Mesenchymal stem cell (in vitro differentiated cells and primary cell): ENCODE data around the gene DUSP8.
A peak's percentile ranks its signal among the peaks of the same experiment; 100 is the strongest.

ENCODE experiments used
- DNase-seq: peaks from one replicate; pipeline ENCODE4 v3.0.0-alpha.2; 2013
- H2AFZ ChIP-seq: one replicate; pipeline ENCODE4 v1.6.1; 2013; ENCODE audit warnings: low read depth, mild to moderate bottlenecking, control low read depth, inconsistent platforms, low read length, moderate library complexity
- H2AK5ac ChIP-seq: 2 replicates; pipeline ENCODE4 v1.6.1; 2013; ENCODE audit warnings: low read length, moderate library complexity, mild to moderate bottlenecking, inconsistent platforms; ENCODE audit not compliant: severe bottlenecking
- H2BK120ac ChIP-seq: one replicate; pipeline ENCODE4 v1.6.1; 2013; ENCODE audit warnings: low read depth, mild to moderate bottlenecking, inconsistent platforms, low read length, moderate library complexity
- H2BK12ac ChIP-seq, 2 experiments: one replicate each; pipeline ENCODE4 v1.6.1; 2013; ENCODE audit warnings: inconsistent platforms in 2 of 2, low read length in 2 of 2, mild to moderate bottlenecking in 2 of 2, moderate library complexity in 2 of 2, control low read depth in 1 of 2
- H2BK15ac ChIP-seq: one replicate; pipeline ENCODE4 v1.6.1; 2013; ENCODE audit warnings: mild to moderate bottlenecking, low read depth, inconsistent platforms; ENCODE audit not compliant: poor library complexity, severe bottlenecking
- H2BK5ac ChIP-seq: 2 replicates; pipeline ENCODE4 v1.6.1; 2013; ENCODE audit warnings: low read depth, mild to moderate bottlenecking, low read length, control low read depth, inconsistent platforms; ENCODE audit not compliant: poor library complexity, severe bottlenecking
- H3K14ac ChIP-seq, 2 experiments: one replicate each; pipeline ENCODE4 v1.6.1; 2013; ENCODE audit warnings: inconsistent platforms in 2 of 2, low read length in 2 of 2, control low read depth in 1 of 2, mild to moderate bottlenecking in 1 of 2, moderate library complexity in 1 of 2
- H3K18ac ChIP-seq, 2 experiments: one replicate each; pipeline ENCODE4 v1.6.1; 2013; ENCODE audit warnings: inconsistent platforms in 2 of 2, low read length in 2 of 2, control low read depth in 1 of 2, low read depth in 1 of 2, mild to moderate bottlenecking in 1 of 2
- H3K23ac ChIP-seq, 2 experiments: one replicate each; pipeline ENCODE4 v1.6.1; 2013; ENCODE audit warnings: inconsistent platforms in 2 of 2, low read length in 2 of 2, mild to moderate bottlenecking in 2 of 2, moderate library complexity in 2 of 2, control low read depth in 1 of 2
- H3K27ac ChIP-seq: 2 replicates; pipeline ENCODE4 v1.5.1; 2013; ENCODE audit warnings: mild to moderate bottlenecking, moderate library complexity, low read length, control low read depth, inconsistent platforms; ENCODE audit not compliant: poor library complexity, severe bottlenecking
- H3K27me3 ChIP-seq, 2 experiments: 2 replicates each; pipeline versions ENCODE4 v1.6.1 to v1.7.0; 2013; ENCODE audit warnings: low read length in 2 of 2, mild to moderate bottlenecking in 2 of 2, moderate library complexity in 2 of 2, control low read depth in 1 of 2, inconsistent platforms in 1 of 2; ENCODE audit not compliant: control insufficient read depth in 1 of 2, insufficient read depth in 1 of 2
- H3K36me3 ChIP-seq, 2 experiments: 2 replicates each; pipeline versions ENCODE4 v1.6.1 to v1.7.0; 2013; ENCODE audit warnings: low read length in 2 of 2, control low read depth in 1 of 2, inconsistent platforms in 1 of 2, low read depth in 1 of 2, mild to moderate bottlenecking in 1 of 2; ENCODE audit not compliant: insufficient read depth in 2 of 2, control insufficient read depth in 1 of 2
- H3K4ac ChIP-seq, 2 experiments: one replicate each; pipeline ENCODE4 v1.6.1; 2013; ENCODE audit warnings: inconsistent platforms in 2 of 2, low read length in 2 of 2, mild to moderate bottlenecking in 2 of 2, moderate library complexity in 2 of 2, control low read depth in 1 of 2, low read depth in 1 of 2
- H3K4me1 ChIP-seq: 2 replicates; pipeline ENCODE4 v1.6.1; 2013; ENCODE audit warnings: low read depth, low read length, control low read depth; ENCODE audit not compliant: control insufficient read depth, insufficient read depth
- H3K4me2 ChIP-seq: 2 replicates; pipeline ENCODE4 v1.6.1; 2013; ENCODE audit warnings: low read length, mild to moderate bottlenecking, inconsistent platforms; ENCODE audit not compliant: poor library complexity, severe bottlenecking
- H3K4me3 ChIP-seq, 2 experiments: 2 replicates each; pipeline versions ENCODE4 v1.5.1 to v1.7.0; 2013; ENCODE audit warnings: low read length in 2 of 2, mild to moderate bottlenecking in 2 of 2, control low read depth in 1 of 2, low read depth in 1 of 2; ENCODE audit not compliant: insufficient read depth in 1 of 2
- H3K79me1 ChIP-seq: replicated peaks from 2 replicates; pipeline ENCODE4 v1.6.1; 2013; ENCODE audit warnings: mild to moderate bottlenecking, control low read depth, low read length, inconsistent platforms; ENCODE audit not compliant: poor library complexity, severe bottlenecking
- H3K9ac ChIP-seq: 2 replicates; pipeline ENCODE4 v1.7.0; 2013; ENCODE audit warnings: mild to moderate bottlenecking, low read length, moderate library complexity
- H3K9me3 ChIP-seq: 2 replicates; pipeline ENCODE4 v1.7.0; 2013; ENCODE audit warnings: mild to moderate bottlenecking, low read length; ENCODE audit not compliant: control insufficient read depth
- H4K8ac ChIP-seq: one replicate; pipeline ENCODE4 v1.6.1; 2013; ENCODE audit warnings: inconsistent platforms, mild to moderate bottlenecking, low read length, moderate library complexity
- H4K91ac ChIP-seq: one replicate; pipeline ENCODE4 v1.6.1; 2013; ENCODE audit warnings: mild to moderate bottlenecking, low read length, inconsistent platforms
- whole genome bisulfite sequencing: methylation state at CpG from one replicate; pipeline ENCODE4 v1.1.7; 2013; ENCODE audit warnings: mixed read lengths; 5-methylcytosine and 5-hydroxymethylcytosine counted together

Gene DUSP8

GRCh38 chr11:1549338-1550330, 22.4 kb downstream of the DUSP8 start:
- Histone ChIP-seq H2AFZ (no peak overlapping the region), H3K4me2 (no peak overlapping the region), H3K36me3 (no peaks in the 10 kb centered on the region), H3K79me1 (no peaks in the 10 kb centered on the region), H2BK5ac (no peak overlapping the region), H3K18ac (no peak overlapping the region), H3K4ac (no peak overlapping the region), H2BK12ac (no peak overlapping the region), H3K23ac (no peak overlapping the region), H4K91ac (no peak overlapping the region), H2BK120ac (no peak overlapping the region), H3K9ac (no peak overlapping the region), H3K14ac (no peak overlapping the region), H3K27me3 (peaks cover 57 to 67% of the 10 kb centered on the region in 2 experiments), H3K9me3 (no peaks in the 10 kb centered on the region), H4K8ac (no peak overlapping the region), H3K4me1 (peaks cover 17% of the 10 kb centered on the region), H2BK15ac (no peak overlapping the region), H3K27ac (no peak overlapping the region), H2AK5ac (no peak overlapping the region), H3K4me3 (no peak overlapping the region)
- DNase-seq, result no peak
- WGBS, result 75% methylated on average over 12 of the region's 13 CpGs

DNA sequence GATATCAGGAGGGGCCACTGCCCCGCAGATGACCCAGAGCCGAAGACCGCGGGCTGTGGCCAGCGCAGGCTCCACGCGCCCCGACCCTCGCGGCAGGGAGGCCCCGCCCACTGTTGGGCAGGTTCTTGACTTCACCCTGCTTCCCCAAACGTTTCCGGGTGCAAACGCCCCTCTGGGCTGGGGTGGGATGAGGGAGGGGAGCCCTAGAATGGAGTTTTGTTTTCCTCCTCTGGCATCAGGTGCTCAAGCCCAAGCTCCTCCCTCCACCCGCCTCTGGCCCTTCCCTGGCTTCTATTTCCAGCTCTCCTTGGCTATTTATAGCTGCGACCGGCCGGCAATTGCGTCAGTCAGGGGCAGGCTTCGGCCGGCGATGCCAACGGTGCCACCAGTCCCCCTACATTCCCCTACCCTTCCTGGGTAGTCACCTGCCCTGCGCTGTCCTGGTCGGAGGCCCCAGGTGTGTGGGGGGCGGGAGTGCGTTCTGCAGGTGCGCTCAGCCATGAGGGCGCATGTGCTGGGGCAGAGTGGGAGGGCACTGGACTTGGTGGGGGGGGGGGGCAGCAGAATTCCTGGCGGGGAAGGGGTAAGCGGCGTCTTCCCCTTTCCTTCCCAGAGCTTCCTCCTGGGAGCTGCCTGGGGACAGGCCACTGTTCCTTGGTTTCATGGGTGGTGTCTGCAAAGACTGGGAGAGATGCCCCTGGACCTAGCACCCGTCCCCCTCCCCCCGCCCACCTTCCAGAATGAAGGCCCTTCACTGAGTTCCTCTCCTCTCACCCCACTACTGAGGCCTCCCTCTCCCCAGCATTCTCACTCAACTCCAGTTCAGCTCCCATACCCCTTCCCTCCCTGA, 23.6 kb downstream of the DUSP8 start:
- no peak overlapping the region for H3K27ac ChIP-seq
- no peak overlapping the region for H3K23ac ChIP-seq
- H3K4ac ChIP-seq, result no peak overlapping the region
- H4K91ac ChIP-seq, result no peak overlapping the region
- peaks cover 17% of the 10 kb centered on the region for H3K4me1 ChIP-seq
- H3K14ac ChIP-seq, result no peak overlapping the region
- H3K36me3 ChIP-seq, result no peaks in the 10 kb centered on the region
- no peak overlapping the region for H4K8ac ChIP-seq
- H2BK12ac ChIP-seq, result no peak overlapping the region
- DNase-seq, result peak; percentile 78
- no peaks in the 10 kb centered on the region for H3K79me1 ChIP-seq
- H2BK15ac ChIP-seq, result no peak overlapping the region
- H2AFZ ChIP-seq, result no peak overlapping the region
- no peak overlapping the region for H2AK5ac ChIP-seq
- H2BK120ac ChIP-seq, result no peak overlapping the region
- H3K18ac ChIP-seq, result no peak overlapping the region
- H3K4me2 ChIP-seq, result peak overlapping the region; percentile 10
- peaks cover 69 to 71% of the 10 kb centered on the region in 2 experiments for H3K27me3 ChIP-seq
- H3K4me3 ChIP-seq, result no peak overlapping the region
- no peak overlapping the region for H3K9ac ChIP-seq
- 18% methylated on average over 17 of the region's 34 CpGs for WGBS
- H2BK5ac ChIP-seq, result no peak overlapping the region
- no peaks in the 10 kb centered on the region for H3K9me3 ChIP-seq

- no peak overlapping the region for H3K18ac ChIP-seq
Observed at GRCh38 chr11:1547467-1548098, 24.5 kb downstream of the DUSP8 start.

More at GRCh38 chr11:1547467-1548098, 24.5 kb downstream of the DUSP8 start:
- Histone ChIP-seq H3K9me3 (no peaks in the 10 kb centered on the region), H2AFZ (no peak overlapping the region), H2BK12ac (no peak overlapping the region), H4K91ac (no peak overlapping the region), H3K4me3 (no peak overlapping the region), H2BK120ac (no peak overlapping the region), H3K79me1 (no peaks in the 10 kb centered on the region), H3K9ac (no peak overlapping the region), H3K36me3 (no peaks in the 10 kb centered on the region), H2AK5ac (no peak overlapping the region), H3K23ac (no peak overlapping the region), H3K14ac (no peak overlapping the region), H3K27ac (no peak overlapping the region), H4K8ac (no peak overlapping the region), H2BK5ac (no peak overlapping the region), H3K4ac (peak overlapping the region in 1 of 2 experiments; percentile 10), H3K27me3 (peaks cover 68 to 69% of the 10 kb centered on the region in 2 experiments), H2BK15ac (no peak overlapping the region), H3K4me2 (no peak overlapping the region), H3K4me1 (peaks cover 17% of the 10 kb centered on the region)
- 15% methylated on average over 23 of the region's 33 CpGs for WGBS
- DNase-seq, result no peak
